Measurements from ENCODE around the gene TUBD1.

- TF ChIP-seq YY1 (IDR thresholded peaks at IDR 0.05; ENCODE audit: insufficient read depth, insufficient read length) (no peak), SUZ12 (IDR thresholded peaks at IDR 0.05; ENCODE audit: extremely low read depth, insufficient read depth, insufficient read length) (no peak)
Observed at GRCh38 chr17:59814685-59815084, 78.1 kb downstream of the TUBD1 start.

Data from NT2/D1 (cell line).